ENCODE data around the gene FAN1. TPM values are rescaled to one million over a fixed set of nuclear protein-coding genes. Genes with fewer than 3 reads are reported as not detected.

The FAN1 gene
- total RNA-seq, 1 donor from 2014 or later: 26.6 TPM

DNA sequence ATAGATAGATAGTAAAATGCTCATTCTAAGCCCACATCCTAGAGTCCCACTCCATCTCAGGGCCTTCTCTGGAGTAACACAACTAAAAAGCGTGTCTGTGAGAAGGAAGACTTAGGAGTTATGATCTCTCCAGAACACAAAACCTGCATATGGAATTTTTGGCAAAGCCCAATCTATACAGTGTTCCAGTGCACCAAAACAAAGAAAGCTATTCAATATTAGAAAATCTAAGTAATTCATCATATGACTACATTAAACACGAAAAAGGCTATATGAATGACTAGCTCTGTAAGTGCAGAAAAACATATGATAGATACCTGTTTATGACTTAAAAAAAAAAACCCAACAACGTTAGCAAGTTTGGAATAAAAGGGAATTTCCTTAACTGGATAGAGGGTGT is 60.0 kb downstream of the FAN1 start:
- H3K27ac Mint-ChIP-seq: no peak overlapping the region

DNA sequence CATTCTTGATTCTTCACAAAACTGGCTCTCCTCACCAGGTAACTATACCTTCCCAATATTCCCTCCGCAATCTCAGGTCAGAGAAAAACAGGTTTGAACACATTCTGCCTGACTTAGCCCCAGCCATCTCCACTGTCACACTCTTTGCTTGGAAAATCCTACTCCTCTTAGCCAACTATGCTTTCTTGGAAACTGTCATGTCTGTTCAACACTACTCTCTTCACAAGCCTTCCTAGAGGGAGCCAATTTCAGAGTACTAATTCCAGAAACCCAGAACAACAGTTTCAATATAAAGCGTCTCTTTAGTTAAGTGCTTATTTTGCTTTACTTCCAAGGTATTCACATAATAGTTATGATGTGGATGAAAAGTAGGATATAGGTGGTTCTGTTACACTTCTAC is 66.0 kb downstream of the FAN1 start:
- TF ChIP-seq, protein P1, sequence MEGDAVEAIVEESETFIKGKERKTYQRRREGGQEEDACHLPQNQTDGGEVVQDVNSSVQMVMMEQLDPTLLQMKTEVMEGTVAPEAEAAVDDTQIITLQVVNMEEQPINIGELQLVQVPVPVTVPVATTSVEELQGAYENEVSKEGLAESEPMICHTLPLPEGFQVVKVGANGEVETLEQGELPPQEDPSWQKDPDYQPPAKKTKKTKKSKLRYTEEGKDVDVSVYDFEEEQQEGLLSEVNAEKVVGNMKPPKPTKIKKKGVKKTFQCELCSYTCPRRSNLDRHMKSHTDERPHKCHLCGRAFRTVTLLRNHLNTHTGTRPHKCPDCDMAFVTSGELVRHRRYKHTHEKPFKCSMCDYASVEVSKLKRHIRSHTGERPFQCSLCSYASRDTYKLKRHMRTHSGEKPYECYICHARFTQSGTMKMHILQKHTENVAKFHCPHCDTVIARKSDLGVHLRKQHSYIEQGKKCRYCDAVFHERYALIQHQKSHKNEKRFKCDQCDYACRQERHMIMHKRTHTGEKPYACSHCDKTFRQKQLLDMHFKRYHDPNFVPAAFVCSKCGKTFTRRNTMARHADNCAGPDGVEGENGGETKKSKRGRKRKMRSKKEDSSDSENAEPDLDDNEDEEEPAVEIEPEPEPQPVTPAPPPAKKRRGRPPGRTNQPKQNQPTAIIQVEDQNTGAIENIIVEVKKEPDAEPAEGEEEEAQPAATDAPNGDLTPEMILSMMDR (IDR thresholded peaks at IDR 0.05; ENCODE audit: unreplicated experiment): no peak
- no peak overlapping the region for H3K27ac Mint-ChIP-seq
- no peaks in the 10 kb centered on the region for H3K27me3 Mint-ChIP-seq
- H3K4me3 Mint-ChIP-seq (ENCODE audit: low read depth): no peak overlapping the region
- H3K36me3 Mint-ChIP-seq (ENCODE audit: insufficient read depth): peaks cover 26% of the 10 kb centered on the region
- peaks cover 1% of the 10 kb centered on the region for H3K4me1 Mint-ChIP-seq (ENCODE audit: low read depth)
- peaks cover 3% of the 10 kb centered on the region for H3K9me3 Mint-ChIP-seq (ENCODE audit: low read depth)
- no peak for DNase-seq (ENCODE audit: low spot score, unreplicated experiment)

More for the DNA sequence above, 60.0 kb downstream of the FAN1 start:
- Mint-ChIP-seq H3K4me3 (ENCODE audit: low read depth) (no peak overlapping the region), H3K9me3 (ENCODE audit: low read depth) (no peaks in the 10 kb centered on the region), H3K27me3 (no peaks in the 10 kb centered on the region), H3K4me1 (ENCODE audit: low read depth) (peaks cover 1% of the 10 kb centered on the region), H3K36me3 (ENCODE audit: insufficient read depth) (peaks cover 10% of the 10 kb centered on the region)
- TF ChIP-seq, protein P1 (IDR thresholded peaks at IDR 0.05; ENCODE audit: unreplicated experiment): no peak
- DNase-seq (ENCODE audit: low spot score, unreplicated experiment): no peak

DNA sequence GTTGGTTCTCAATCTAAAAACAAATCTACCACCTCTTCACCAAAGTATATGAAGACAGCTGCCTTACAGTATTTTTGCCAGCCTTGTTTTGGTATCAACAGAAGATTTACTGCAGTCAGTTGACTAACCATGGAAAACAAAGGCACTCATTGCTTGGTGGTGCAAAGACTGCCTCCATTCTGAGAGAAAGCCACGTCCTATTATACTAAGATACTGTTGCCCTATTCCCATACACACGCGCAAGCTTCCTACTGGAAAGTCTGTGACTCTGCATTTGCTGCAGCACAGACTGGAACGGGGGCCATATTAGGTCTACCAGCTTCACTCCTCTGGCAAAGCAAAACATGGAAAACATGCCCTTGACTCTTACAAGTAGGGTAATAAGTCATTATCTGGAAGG is 69.7 kb downstream of the FAN1 start:
- H3K27ac Mint-ChIP-seq: peak overlapping the region; percentile 4
- no peak for DNase-seq (ENCODE audit: low spot score, unreplicated experiment)
- H3K9me3 Mint-ChIP-seq (ENCODE audit: low read depth): peaks cover 3% of the 10 kb centered on the region
- TF ChIP-seq, protein P1 (IDR thresholded peaks at IDR 0.05; ENCODE audit: unreplicated experiment): no peak
- peaks cover 25% of the 10 kb centered on the region for H3K36me3 Mint-ChIP-seq (ENCODE audit: insufficient read depth)
- H3K4me1 Mint-ChIP-seq (ENCODE audit: low read depth): peaks cover 10% of the 10 kb centered on the region
- H3K27me3 Mint-ChIP-seq: no peaks in the 10 kb centered on the region
- no peak overlapping the region for H3K4me3 Mint-ChIP-seq (ENCODE audit: low read depth)

DNA sequence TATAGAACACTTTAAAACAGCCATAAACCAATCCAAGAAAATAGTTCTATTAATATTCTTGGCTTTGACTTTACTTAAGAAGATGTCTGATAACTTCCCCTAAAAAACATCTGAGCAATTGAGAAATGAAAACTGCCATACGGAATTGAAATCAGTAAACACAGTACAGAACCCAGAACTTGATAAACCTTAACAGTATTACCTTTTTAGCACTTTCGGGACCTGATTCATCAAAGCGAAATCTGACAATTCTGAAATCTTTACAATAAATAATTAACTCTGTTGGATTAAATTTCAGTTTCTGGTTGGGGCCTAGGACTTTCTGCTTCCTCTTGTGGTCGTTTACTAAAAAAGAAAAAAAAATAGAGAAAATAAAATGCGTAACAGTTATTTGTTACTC is 70.4 kb downstream of the FAN1 start:
- Mint-ChIP-seq H3K4me3 (ENCODE audit: low read depth) (no peak overlapping the region), H3K36me3 (ENCODE audit: insufficient read depth) (peaks cover 25% of the 10 kb centered on the region)
- TF ChIP-seq, protein P1 (IDR thresholded peaks at IDR 0.05; ENCODE audit: unreplicated experiment): no peak

DNA sequence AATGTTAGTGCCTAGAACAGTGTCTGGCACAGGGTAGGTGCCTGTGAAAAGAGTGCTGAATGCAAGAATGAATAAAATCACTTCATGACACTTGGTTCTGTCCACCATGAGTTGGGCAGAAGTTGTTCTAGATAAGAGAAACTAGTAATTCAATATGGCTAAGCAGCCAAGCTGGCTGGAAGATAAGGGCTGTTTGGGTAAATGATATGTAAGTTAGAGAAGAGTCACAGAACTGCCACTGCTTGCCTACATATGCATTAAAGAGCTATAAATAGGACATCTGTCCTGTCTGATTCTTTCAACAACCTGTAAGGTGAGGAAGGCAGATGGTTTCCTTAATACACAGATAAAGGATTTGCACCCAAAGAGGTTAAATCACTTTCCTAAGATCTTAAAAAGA is 74.6 kb downstream of the FAN1 start:
- no peak overlapping the region for H3K4me3 Mint-ChIP-seq (ENCODE audit: low read depth)
- H3K36me3 Mint-ChIP-seq (ENCODE audit: insufficient read depth): peaks cover 13% of the 10 kb centered on the region
- H3K4me1 Mint-ChIP-seq (ENCODE audit: low read depth): peaks cover 14% of the 10 kb centered on the region
- H3K9me3 Mint-ChIP-seq (ENCODE audit: low read depth): no peaks in the 10 kb centered on the region
- TF ChIP-seq, protein P1 (IDR thresholded peaks at IDR 0.05; ENCODE audit: unreplicated experiment): no peak
- DNase-seq (ENCODE audit: low spot score, unreplicated experiment): no peak
- H3K27ac Mint-ChIP-seq: no peak overlapping the region
- H3K27me3 Mint-ChIP-seq: no peaks in the 10 kb centered on the region

More for the DNA sequence above, 70.4 kb downstream of the FAN1 start:
- H3K4me1 Mint-ChIP-seq (ENCODE audit: low read depth): peaks cover 14% of the 10 kb centered on the region
- no peak overlapping the region for H3K27ac Mint-ChIP-seq
- peaks cover 3% of the 10 kb centered on the region for H3K9me3 Mint-ChIP-seq (ENCODE audit: low read depth)
- no peaks in the 10 kb centered on the region for H3K27me3 Mint-ChIP-seq
- no peak for DNase-seq (ENCODE audit: low spot score, unreplicated experiment)
